ENCODE measurements around the gene SAP25. TPM values are rescaled to one million over a fixed set of nuclear protein-coding genes. Genes with fewer than 3 reads are reported as not detected.

The SAP25 gene
- total RNA-seq, 1 donor from 2014 or later: not detected

- H3K27me3 ChIP-seq: peaks cover under 1% of the 10 kb centered on the region
- no peaks in the 10 kb centered on the region for H3K9me3 ChIP-seq (ENCODE audit: low read depth)
- H3K36me3 Mint-ChIP-seq: peaks cover 4% of the 10 kb centered on the region
- peaks cover 21% of the 10 kb centered on the region for H3K4me1 ChIP-seq
- no peaks in the 10 kb centered on the region for H3K36me3 ChIP-seq
- DNase-seq (ENCODE audit: low spot score): peak; percentile 27
- no peak overlapping the region for H3K9ac ChIP-seq
- peaks cover 6% of the 10 kb centered on the region for H3K79me2 ChIP-seq (ENCODE audit: low read depth)
- H3K27ac Mint-ChIP-seq: peak overlapping the region; percentile 50
- no peaks in the 10 kb centered on the region for H3K9me3 Mint-ChIP-seq
- no peak overlapping the region for H3K4me2 ChIP-seq
- H3F3A ChIP-seq (ENCODE audit: low read depth): peaks cover 8% of the 10 kb centered on the region
- peaks cover 3% of the 10 kb centered on the region for H3K27me3 Mint-ChIP-seq (ENCODE audit: insufficient read depth, low read depth)
- no peak overlapping the region for H3K27ac ChIP-seq
- no peak overlapping the region for H3K4me3 ChIP-seq
- TF ChIP-seq EZH2 (IDR thresholded peaks at IDR 0.05): no peak
- TF ChIP-seq, protein P1, sequence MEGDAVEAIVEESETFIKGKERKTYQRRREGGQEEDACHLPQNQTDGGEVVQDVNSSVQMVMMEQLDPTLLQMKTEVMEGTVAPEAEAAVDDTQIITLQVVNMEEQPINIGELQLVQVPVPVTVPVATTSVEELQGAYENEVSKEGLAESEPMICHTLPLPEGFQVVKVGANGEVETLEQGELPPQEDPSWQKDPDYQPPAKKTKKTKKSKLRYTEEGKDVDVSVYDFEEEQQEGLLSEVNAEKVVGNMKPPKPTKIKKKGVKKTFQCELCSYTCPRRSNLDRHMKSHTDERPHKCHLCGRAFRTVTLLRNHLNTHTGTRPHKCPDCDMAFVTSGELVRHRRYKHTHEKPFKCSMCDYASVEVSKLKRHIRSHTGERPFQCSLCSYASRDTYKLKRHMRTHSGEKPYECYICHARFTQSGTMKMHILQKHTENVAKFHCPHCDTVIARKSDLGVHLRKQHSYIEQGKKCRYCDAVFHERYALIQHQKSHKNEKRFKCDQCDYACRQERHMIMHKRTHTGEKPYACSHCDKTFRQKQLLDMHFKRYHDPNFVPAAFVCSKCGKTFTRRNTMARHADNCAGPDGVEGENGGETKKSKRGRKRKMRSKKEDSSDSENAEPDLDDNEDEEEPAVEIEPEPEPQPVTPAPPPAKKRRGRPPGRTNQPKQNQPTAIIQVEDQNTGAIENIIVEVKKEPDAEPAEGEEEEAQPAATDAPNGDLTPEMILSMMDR (IDR thresholded peaks at IDR 0.05): no peak
- TF ChIP-seq EZH2phosphoT487 (IDR thresholded peaks at IDR 0.05): no peak
- peaks cover 62% of the 10 kb centered on the region for H3K4me1 Mint-ChIP-seq
- H2AFZ ChIP-seq (replicated peaks): no peak overlapping the region
- H4K20me1 ChIP-seq (ENCODE audit: low read depth): peaks cover 14% of the 10 kb centered on the region
- peak overlapping the region; percentile 11 for H3K4me3 Mint-ChIP-seq
Observed at GRCh38 chr7:100545360-100546128, 28.2 kb downstream of the SAP25 start.

GRCh38 chr7:100544967-100545359 lies 28.7 kb downstream of the SAP25 start:
- H3K4me1 Mint-ChIP-seq: peaks cover 62% of the 10 kb centered on the region

GRCh38 chr7:100544386-100544785 lies 29.3 kb downstream of the SAP25 start:
- H3K4me3 Mint-ChIP-seq: no peak overlapping the region
- H3K4me1 Mint-ChIP-seq: peaks cover 66% of the 10 kb centered on the region
- peaks cover 13% of the 10 kb centered on the region for H3K79me2 ChIP-seq (ENCODE audit: low read depth)
- no peaks in the 10 kb centered on the region for H3K9me3 ChIP-seq (ENCODE audit: low read depth)
- H3K4me2 ChIP-seq: no peak overlapping the region
- no peak overlapping the region for H3K27ac Mint-ChIP-seq
- TF ChIP-seq EZH2phosphoT487 (IDR thresholded peaks at IDR 0.05) (no peak), EZH2 (IDR thresholded peaks at IDR 0.05) (no peak)
- TF ChIP-seq, protein P1 (IDR thresholded peaks at IDR 0.05): no peak
- no peak for DNase-seq (ENCODE audit: low spot score)
- peaks cover 10% of the 10 kb centered on the region for H3K27me3 ChIP-seq
- H3K36me3 Mint-ChIP-seq: no peaks in the 10 kb centered on the region
- H3K9ac ChIP-seq: no peak overlapping the region
- H3K4me3 ChIP-seq: no peak overlapping the region
- peaks cover 3% of the 10 kb centered on the region for H3K27me3 Mint-ChIP-seq (ENCODE audit: insufficient read depth, low read depth)
- H2AFZ ChIP-seq (replicated peaks): no peak overlapping the region
- peaks cover 8% of the 10 kb centered on the region for H3F3A ChIP-seq (ENCODE audit: low read depth)
- H3K36me3 ChIP-seq: no peaks in the 10 kb centered on the region
- peaks cover 26% of the 10 kb centered on the region for H3K4me1 ChIP-seq
- no peaks in the 10 kb centered on the region for H3K9me3 Mint-ChIP-seq
- no peak overlapping the region for H3K27ac ChIP-seq
- H4K20me1 ChIP-seq (ENCODE audit: low read depth): peaks cover 24% of the 10 kb centered on the region

More at GRCh38 chr7:100544967-100545359, 28.7 kb downstream of the SAP25 start:
- no peak overlapping the region for H3K27ac ChIP-seq
- TF ChIP-seq EZH2 (IDR thresholded peaks at IDR 0.05) (no peak), EZH2phosphoT487 (IDR thresholded peaks at IDR 0.05) (no peak)
- TF ChIP-seq, protein P1 (IDR thresholded peaks at IDR 0.05): no peak
- DNase-seq (ENCODE audit: low spot score): no peak
- peaks cover 20% of the 10 kb centered on the region for H4K20me1 ChIP-seq (ENCODE audit: low read depth)
- Mint-ChIP-seq H3K27ac (peak overlapping the region; percentile 50), H3K36me3 (no peaks in the 10 kb centered on the region), H3K4me3 (peak overlapping the region; percentile 11), H3K27me3 (ENCODE audit: insufficient read depth, low read depth) (peaks cover 3% of the 10 kb centered on the region), H3K9me3 (no peaks in the 10 kb centered on the region)
- H3K36me3 ChIP-seq: no peaks in the 10 kb centered on the region
- H3K4me1 ChIP-seq: peaks cover 26% of the 10 kb centered on the region
- no peak overlapping the region for H3K4me2 ChIP-seq
- peaks cover 12% of the 10 kb centered on the region for H3K79me2 ChIP-seq (ENCODE audit: low read depth)
- H3K4me3 ChIP-seq: no peak overlapping the region
- no peaks in the 10 kb centered on the region for H3K9me3 ChIP-seq (ENCODE audit: low read depth)
- no peak overlapping the region for H2AFZ ChIP-seq (replicated peaks)
- peaks cover 7% of the 10 kb centered on the region for H3K27me3 ChIP-seq
- peaks cover 8% of the 10 kb centered on the region for H3F3A ChIP-seq (ENCODE audit: low read depth)
- H3K9ac ChIP-seq: no peak overlapping the region

Data from neural progenitor cell (in vitro differentiated cells).